NCI-H146 (cell line): ENCODE results near the gene TESK2.

Experiments
- DNase-seq: peaks from one replicate; lab custom pipeline; 2025; lab: John Stamatoyannopoulos, UW

TESK2 gene

DNA sequence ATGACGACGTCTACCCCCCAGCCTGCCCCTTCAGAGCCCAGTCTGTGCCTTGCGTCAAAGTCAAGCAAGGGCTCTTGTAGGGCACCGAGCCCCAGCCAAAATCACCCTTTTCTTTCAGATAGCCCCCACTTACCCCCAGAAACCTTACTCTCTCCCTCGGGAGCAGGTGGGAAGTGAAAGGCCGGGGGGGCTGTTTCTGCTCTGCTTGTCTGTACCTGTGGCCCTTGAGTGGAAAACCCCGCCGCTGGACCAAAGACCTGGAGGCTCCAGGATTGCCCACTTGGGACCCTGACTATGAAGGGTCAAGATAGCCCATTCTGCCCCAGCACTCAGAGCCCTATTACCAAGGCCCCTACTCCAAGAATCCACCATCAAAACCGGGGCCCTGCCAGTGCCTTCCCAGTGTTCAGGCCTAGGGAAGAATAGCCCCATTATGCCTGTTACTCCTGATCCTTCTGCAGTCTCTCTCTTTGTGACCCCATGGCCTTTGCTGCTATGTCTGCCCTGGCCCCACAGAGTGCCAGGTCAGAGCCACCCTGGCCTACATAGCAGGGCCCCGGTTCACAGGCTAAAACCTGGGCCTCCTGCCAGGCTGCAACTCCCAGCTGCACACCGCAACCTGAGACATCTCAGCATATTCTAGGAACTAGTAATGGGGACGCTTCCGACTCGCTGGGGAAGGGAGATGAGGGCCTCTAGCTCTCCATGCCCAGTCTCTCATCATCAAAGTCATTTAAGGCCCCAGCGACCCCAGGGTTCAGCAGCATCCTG is 186.5 kb downstream of the TESK2 start:
- peak; percentile 6 for DNase-seq

DNA sequence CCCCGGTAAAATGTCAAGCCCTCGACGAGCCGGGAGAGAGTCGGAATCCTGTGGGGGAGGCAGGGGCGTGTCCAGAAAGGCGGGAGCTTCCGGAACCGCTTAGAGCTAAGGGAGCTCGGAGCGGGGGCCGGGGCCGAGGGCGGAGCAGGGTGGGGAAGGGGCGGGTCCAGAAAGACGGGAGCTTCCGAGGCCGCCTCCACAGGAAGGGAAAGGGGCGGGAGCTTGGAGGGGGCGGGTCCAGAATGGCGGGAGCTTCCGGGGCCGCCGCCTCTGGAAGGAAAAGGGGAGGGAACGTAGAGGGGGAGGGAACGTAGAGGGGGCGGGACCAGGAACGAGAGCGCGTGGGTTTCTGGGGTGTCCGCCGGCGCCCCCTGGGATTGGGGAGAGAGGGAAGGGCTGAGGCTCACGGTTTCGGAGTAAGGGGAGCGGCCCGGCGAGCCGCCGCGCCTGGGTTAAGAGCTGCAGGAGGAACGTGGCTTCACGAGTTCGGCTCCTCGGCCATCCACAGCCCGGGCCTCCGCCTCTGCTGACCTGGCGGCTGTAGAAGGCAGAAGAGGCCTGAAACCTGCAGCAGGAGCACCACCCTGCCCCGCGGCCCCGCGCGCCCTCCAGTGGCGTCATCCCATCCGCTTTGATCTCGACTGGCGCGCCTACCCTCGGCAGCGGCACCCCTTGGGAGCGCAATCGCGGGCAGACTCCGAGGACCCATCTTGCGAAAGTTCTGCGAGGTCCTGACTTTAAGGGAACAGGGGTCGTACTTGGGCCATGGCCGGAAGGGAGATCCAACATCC is 187.2 kb downstream of the TESK2 start:
- peak; percentile 95 for DNase-seq

DNA sequence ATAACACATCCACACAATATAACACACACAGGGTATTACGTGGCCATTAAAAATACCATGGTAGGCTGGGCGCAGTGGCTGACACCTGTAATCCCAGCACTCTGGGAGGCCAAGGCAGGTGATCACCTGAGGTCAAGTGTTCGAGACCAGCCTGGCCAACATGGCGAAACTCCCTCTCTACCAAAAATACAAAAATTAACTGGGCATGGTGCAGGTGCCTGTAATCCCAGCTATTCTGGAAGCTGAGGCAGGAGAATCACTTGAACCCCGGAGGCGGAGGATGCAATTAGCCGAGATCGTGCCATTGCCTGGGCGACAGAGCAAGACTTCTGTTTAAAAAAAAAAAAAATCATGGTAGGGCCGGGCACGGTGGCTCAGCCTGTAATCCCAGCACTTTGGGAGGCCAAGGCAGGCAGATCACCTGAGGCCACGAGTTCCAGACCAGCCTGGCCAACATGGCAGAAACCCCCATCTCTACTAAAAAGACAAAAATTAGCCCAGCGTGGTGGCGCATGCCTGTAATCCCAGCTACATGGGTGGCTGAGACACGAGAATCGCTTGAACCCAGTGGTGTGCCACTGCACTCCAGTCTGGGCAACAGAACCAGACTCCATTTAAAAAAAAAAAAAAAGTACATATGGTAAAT is 188.3 kb downstream of the TESK2 start:
- no peak for DNase-seq

DNA sequence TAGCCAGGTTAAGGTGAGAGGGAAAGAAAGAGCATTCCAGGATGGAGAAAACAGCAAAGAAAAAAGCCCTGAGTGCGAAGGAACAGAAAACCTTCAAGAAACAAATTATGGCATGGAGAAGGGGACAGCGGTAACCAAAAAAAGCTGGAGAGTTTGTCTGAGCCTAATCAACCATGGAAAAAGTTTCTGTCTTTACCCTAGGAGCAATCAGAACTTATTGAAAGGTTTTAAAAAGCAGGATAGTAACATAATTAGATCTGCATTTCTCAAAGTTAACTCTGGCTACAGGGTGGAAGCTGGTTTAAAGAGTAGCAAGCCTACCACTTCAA is 190.3 kb downstream of the TESK2 start:
- no peak for DNase-seq

DNA sequence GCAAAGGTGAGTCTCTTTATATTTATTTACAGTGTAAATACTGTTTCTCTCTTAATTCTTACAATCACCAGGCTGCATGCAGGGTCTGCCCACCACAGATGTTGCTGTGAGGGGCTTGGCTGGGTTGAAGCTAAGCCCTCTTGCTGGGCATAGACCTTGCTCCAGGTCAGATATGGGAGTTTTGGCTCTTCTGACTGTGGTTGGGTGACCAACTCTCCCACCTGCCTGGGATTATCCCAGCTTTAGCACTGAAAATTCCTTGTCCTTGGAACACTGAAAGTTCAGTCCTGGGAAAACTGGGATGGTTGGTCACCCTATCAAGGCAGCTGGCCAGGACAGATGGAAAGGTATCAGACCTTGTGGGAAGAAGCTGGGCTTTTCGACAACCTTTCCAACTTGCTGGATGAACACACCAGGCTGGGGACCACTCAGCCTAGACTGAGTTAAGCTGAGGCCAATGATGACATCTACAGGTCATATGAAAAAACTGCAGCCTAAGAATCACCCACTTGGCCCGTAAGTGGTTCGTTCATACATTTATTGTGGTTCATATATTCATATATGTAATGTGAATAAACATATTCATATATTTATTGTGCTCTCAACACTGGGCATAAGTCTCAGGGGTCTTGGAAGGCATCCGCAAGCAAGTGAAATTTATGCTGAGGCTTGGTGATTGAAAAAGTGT is 190.8 kb downstream of the TESK2 start:
- DNase-seq, result peak; percentile 64

DNA sequence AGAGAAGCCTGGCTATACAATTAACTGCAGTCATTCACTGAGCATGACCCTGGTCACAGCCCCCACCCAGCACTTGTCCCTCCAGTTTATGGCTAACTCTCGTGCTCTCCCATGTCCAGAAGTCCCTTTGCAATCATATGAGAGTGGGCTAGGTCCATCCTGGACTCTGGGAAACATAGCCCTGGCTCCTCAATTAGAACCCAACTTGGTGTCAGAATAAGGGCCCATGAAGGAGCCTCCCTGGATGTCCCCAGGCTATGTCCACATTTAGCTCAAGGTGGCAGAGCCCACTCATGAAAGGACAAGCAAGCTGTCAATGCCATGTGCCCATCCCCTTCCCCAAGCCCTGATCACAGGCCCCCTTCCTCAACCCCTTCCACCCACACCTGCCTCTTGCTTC is 191.7 kb downstream of the TESK2 start:
- no peak for DNase-seq

DNA sequence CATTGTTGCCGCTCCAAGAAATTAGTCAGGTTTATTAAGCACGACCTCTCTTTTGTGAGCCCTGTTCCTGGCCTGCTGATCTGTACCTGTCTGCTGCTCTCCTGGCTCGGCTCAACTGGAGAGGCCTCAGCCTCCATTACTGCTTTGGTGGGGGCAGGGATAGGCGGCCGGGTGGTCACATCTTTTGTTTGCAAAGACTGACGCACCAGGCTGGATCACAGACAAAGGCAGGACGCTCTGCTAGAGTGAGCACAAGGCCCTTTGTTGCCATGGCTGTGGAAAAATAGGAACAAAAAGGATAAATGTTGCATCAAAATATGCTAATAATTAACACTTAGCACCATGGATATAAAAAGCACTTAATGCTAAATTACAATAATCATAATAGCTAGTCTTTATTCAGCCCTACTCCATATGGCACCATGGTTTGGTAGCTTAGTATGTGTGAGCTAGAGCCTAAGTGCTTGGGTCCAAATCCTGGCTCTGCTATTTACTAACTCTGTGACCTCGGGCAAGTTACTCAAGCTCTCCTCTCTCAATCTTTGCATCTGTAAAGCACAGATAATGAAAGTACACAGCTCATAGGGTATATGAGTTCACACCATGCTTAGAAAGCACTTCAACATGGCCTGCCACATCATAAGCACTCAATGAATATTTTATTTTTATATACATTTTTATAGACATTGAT is 193.2 kb downstream of the TESK2 start:
- DNase-seq, result peak; percentile 21
